Endothelial cell of umbilical vein (primary cell): ENCODE results near the gene SCARF1. TPM values are rescaled to one million over a fixed set of nuclear protein-coding genes. Genes with fewer than 3 reads are reported as not detected.

Experiments used
- BruUV-seq: library from RNA; stranded (reverse); fragments of 400-500 nt; replicated peaks from 2 replicates; lab custom pipeline; 2021; lab: Mats Ljungman, UMichigan
- CTCF ChIA-PET: fragments of 300-600, 350-600 bp; sonication (Branson Sonifier 250); formaldehyde crosslinking; loops from one replicate; lab custom pipeline; 2021; ENCODE audit warnings: antibody characterized with exemption, inconsistent platforms; lab: Charles Lee
- POLR2A ChIA-PET: fragments of 300-600, 350-600 bp; sonication (Branson Sonifier 250); formaldehyde crosslinking; loops from one replicate; lab custom pipeline; 2021; ENCODE audit warnings: antibody characterized with exemption, inconsistent platforms; lab: Charles Lee
- DNase-seq: peaks from one replicate; pipeline ENCODE4 v3.0.0-alpha.2; 2011; ENCODE audit warnings: low read depth, low spot score
- FAIRE-seq: peaks from 2 replicates; lab custom pipeline; 2011; peaks lifted over from hg19 to GRCh38; lab: Jason Lieb, UNC
- H2AFZ ChIP-seq: 2 replicates; pipeline ENCODE4 v1.6.0; 2012; ENCODE audit warnings: low read depth, low read length, control low read depth, inconsistent platforms
- H3K27ac ChIP-seq: 2 replicates; pipeline ENCODE4 v1.5.1; 2011; ENCODE audit warnings: low read depth, mild to moderate bottlenecking, control low read depth, low read length, moderate library complexity; ENCODE audit not compliant: insufficient read depth
- H3K27me3 ChIP-seq, 2 experiments: 2 replicates each; pipeline versions ENCODE4 v1.6.0 to v1.6.1; 2011; ENCODE audit warnings: low read length in 2 of 2, mixed read lengths in 1 of 2; ENCODE audit not compliant: control insufficient read depth in 2 of 2, insufficient read depth in 2 of 2
- H3K36me3 ChIP-seq, 2 experiments: 2 replicates in 1 of 2; 3 replicates in 1 of 2; pipeline ENCODE4 v1.5.1; 2011; ENCODE audit warnings: low read length in 2 of 2, mild to moderate bottlenecking in 1 of 2, moderate library complexity in 1 of 2; ENCODE audit not compliant: control insufficient read depth in 2 of 2, insufficient read depth in 2 of 2; ENCODE audit errors: extremely low read depth in 1 of 2
- H3K4me1 ChIP-seq: 3 replicates; pipeline ENCODE4 v1.5.1; 2011; ENCODE audit warnings: mild to moderate bottlenecking, low read length; ENCODE audit not compliant: control insufficient read depth, insufficient read depth; ENCODE audit errors: extremely low read depth
- H3K4me2 ChIP-seq: 2 replicates; pipeline ENCODE4 v1.6.1; 2011; ENCODE audit warnings: low read length, control low read depth, mixed read lengths; ENCODE audit not compliant: insufficient read depth
- H3K4me3 ChIP-seq, 3 experiments: fragments of 200-600 bp in 1 of 3; sonication (generic), shearing (Covaris generic) in 1 of 3; replicated peaks in 1 of 3; 2 replicates each; pipeline ENCODE4 v1.5.1; 2011 to 2016; ENCODE audit warnings: control low read depth in 3 of 3, low read length in 3 of 3, mild to moderate bottlenecking in 2 of 3, inconsistent platforms in 1 of 3, low read depth in 1 of 3, moderate library complexity in 1 of 3; ENCODE audit not compliant: insufficient read depth in 1 of 3
- H3K79me2 ChIP-seq: 2 replicates; pipeline ENCODE4 v1.6.0; 2012; ENCODE audit warnings: low read length, inconsistent platforms; ENCODE audit not compliant: control insufficient read depth, insufficient read depth
- H3K9ac ChIP-seq: replicated peaks from 2 replicates; pipeline ENCODE3; 2011; ENCODE audit warnings: low read length, control low read depth; ENCODE audit not compliant: insufficient read depth; ENCODE audit errors: extremely low read depth
- H3K9me1 ChIP-seq: replicated peaks from 3 replicates; pipeline ENCODE4 v1.6.0; 2011; ENCODE audit warnings: mild to moderate bottlenecking, low read length; ENCODE audit not compliant: control insufficient read depth, insufficient read depth; ENCODE audit errors: extremely low read depth
- H3K9me3 ChIP-seq: replicated peaks from 2 replicates; pipeline ENCODE4 v1.5.1; 2012; ENCODE audit warnings: low read length, inconsistent platforms; ENCODE audit not compliant: control insufficient read depth, insufficient read depth
- H4K20me1 ChIP-seq: replicated peaks from 2 replicates; pipeline ENCODE3; 2011; ENCODE audit warnings: mild to moderate bottlenecking, low read length; ENCODE audit not compliant: control insufficient read depth, insufficient read depth; ENCODE audit errors: extremely low read depth
- EZH2 ChIP-seq: IDR thresholded peaks from 2 replicates; pipeline ENCODE4 v1.6.1; 2012; ENCODE audit warnings: borderline replicate concordance, low read depth, mild to moderate bottlenecking, moderate library complexity, low read length, inconsistent platforms; ENCODE audit not compliant: severe bottlenecking
- FOS ChIP-seq: IDR thresholded peaks from 2 replicates; pipeline ENCODE4 v1.6.1; 2011; ENCODE audit warnings: mild to moderate bottlenecking, low read length, moderate library complexity, borderline replicate concordance; ENCODE audit not compliant: insufficient read depth
- GATA2 ChIP-seq: IDR thresholded peaks from 2 replicates; pipeline ENCODE4 v1.7.0; 2011; ENCODE audit warnings: low read depth, mild to moderate bottlenecking, moderate library complexity, mixed read lengths, low read length; ENCODE audit not compliant: insufficient read length, insufficient read depth
- JUN ChIP-seq: IDR thresholded peaks from 2 replicates; pipeline ENCODE4 v1.6.1; 2011; ENCODE audit warnings: borderline replicate concordance, low read depth; ENCODE audit not compliant: insufficient read length, insufficient read depth
- MYC ChIP-seq: IDR thresholded peaks from one replicate; pipeline ENCODE4 v1.6.1; 2011; ENCODE audit warnings: mild to moderate bottlenecking, low read depth, low read length
- POLR2A ChIP-seq: IDR thresholded peaks from 2 replicates; pipeline ENCODE4 v1.6.1; 2012; ENCODE audit warnings: low read depth, mild to moderate bottlenecking, control low read depth, low read length
- POLR2AphosphoS5 ChIP-seq: IDR thresholded peaks from 2 replicates; pipeline ENCODE4 v1.6.1; 2012; ENCODE audit warnings: low read depth, mild to moderate bottlenecking, control low read depth, low read length, moderate library complexity; ENCODE audit not compliant: insufficient read depth
- dilution Hi-C: fragments of 300-500 bp; cut with MboI; formaldehyde crosslinking; loops from one replicate; pipeline ENCODE4 v1.15.0; 2019; ENCODE audit warnings: low sequenced_read_pairs; ENCODE audit not compliant: extremely low pct_ligation_motif_present
- intact Hi-C: fragments of 100-400 bp; cut with micrococcal nuclease; formaldehyde crosslinking; loops from one replicate; pipeline ENCODE4 v1.10.0; 2022
- polyA plus RNA-seq, 4 experiments: library from polyadenylated mRNA; depleted of rRNA in 3 of 4; stranded (reverse) in 3 of 4; unstranded in 1 of 4; fragments of >200 nt; gene quantifications; 2 replicates each; pipeline versions ENCODE4 v1.2.1 to v1.2.3, GENCODE V29; 2011 to 2012; ENCODE audit warnings: missing spikeins in 1 of 4
- total RNA-seq: library from RNA; stranded (reverse); gene quantifications from 2 replicates; pipeline ENCODE4 v1.2.3, GENCODE V29; 2021
- TF ChIP-seq, protein P1 (sequence below), 2 donors: IDR thresholded peaks; 1 replicate in 1 of 2; 2 replicates in 1 of 2; pipeline ENCODE4 v1.5.1; 2011; ENCODE audit warnings: low read length in 2 of 2, mild to moderate bottlenecking in 2 of 2, moderate library complexity in 2 of 2, control low read depth in 1 of 2, inconsistent platforms in 1 of 2, low read depth in 1 of 2; ENCODE audit not compliant: insufficient read depth in 1 of 2; ENCODE audit errors: extremely low read depth in 1 of 2
- TF ChIP-seq, protein P2 (sequence below): IDR thresholded peaks from 2 replicates; pipeline ENCODE4 v1.6.1; 2011; ENCODE audit not compliant: insufficient read depth, insufficient read length

Gene SCARF1
- total and polyA plus RNA-seq, 2 donors (not counting 3 experiments of a cell fraction or from before 2014, with no cell fraction given), result 52.8 to 93.7 TPM

DNA sequence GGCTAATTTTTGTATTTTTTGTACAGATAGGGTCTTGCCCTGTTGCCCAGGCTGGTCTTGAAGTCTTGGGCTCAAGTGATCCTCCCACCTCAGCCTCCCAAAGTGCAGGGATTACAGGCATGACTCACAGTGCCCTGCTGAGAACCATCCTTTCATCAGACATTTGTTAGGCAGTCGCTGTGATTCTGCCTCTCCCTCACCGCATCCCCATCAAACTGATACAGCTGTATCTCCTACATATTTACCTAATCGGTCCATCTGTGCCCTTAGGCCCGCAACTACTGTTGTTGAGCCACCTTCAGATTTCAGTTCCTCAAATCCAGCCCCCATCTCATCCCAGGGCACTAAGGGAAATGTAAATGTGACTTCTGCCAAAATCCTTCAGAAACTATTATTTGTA, 14.9 kb downstream of the SCARF1 start:
- Histone ChIP-seq H3K9ac (no peak overlapping the region), H3K79me2 (peaks cover 12% of the 10 kb centered on the region), H3K27ac (no peak overlapping the region), H2AFZ (no peak overlapping the region), H3K27me3 (no peaks in the 10 kb centered on the region), H3K9me3 (no peaks in the 10 kb centered on the region), H3K4me1 (peaks cover 23% of the 10 kb centered on the region), H3K4me3 (no peak overlapping the region), H3K9me1 (no peaks in the 10 kb centered on the region), H3K36me3 (peaks cover 0 to 14% of the 10 kb centered on the region in 2 experiments), H3K4me2 (no peak overlapping the region), H4K20me1 (no peaks in the 10 kb centered on the region)
- dilution Hi-C loops, result no loop called here
- intact Hi-C loops, result loop anchor here (1.0 kb wide), 1 partner anchor 56 kb away; no protein-coding TSS in a partner anchor
- POLR2A ChIA-PET, result interaction anchor here (1.8 kb wide), 1 partner anchor 56 kb away, joined by 7 read pairs; no protein-coding TSS in a partner anchor
- CTCF ChIA-PET, result interaction anchor here (0.5 to 10.0 kb wide), 31 partner anchors 8 to 373 kb away, joined by 3 to 459 read pairs (median 5); partner anchors contain the start of genes INPP5K, PITPNA, RILP and SCARF1
- TF ChIP-seq GATA2 (no peak), JUN (no peak), MYC (no peak), FOS (no peak), POLR2AphosphoS5 (no peak), EZH2 (no peak), POLR2A (no peak)
- TF ChIP-seq, protein P1, sequence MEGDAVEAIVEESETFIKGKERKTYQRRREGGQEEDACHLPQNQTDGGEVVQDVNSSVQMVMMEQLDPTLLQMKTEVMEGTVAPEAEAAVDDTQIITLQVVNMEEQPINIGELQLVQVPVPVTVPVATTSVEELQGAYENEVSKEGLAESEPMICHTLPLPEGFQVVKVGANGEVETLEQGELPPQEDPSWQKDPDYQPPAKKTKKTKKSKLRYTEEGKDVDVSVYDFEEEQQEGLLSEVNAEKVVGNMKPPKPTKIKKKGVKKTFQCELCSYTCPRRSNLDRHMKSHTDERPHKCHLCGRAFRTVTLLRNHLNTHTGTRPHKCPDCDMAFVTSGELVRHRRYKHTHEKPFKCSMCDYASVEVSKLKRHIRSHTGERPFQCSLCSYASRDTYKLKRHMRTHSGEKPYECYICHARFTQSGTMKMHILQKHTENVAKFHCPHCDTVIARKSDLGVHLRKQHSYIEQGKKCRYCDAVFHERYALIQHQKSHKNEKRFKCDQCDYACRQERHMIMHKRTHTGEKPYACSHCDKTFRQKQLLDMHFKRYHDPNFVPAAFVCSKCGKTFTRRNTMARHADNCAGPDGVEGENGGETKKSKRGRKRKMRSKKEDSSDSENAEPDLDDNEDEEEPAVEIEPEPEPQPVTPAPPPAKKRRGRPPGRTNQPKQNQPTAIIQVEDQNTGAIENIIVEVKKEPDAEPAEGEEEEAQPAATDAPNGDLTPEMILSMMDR (IDR thresholded peaks at IDR 0.05; ENCODE audit: extremely low read depth in 1 of 2, insufficient read depth in 1 of 2, low read depth in 1 of 2, low read length in 2 of 2), result no peak
- TF ChIP-seq, protein P2, sequence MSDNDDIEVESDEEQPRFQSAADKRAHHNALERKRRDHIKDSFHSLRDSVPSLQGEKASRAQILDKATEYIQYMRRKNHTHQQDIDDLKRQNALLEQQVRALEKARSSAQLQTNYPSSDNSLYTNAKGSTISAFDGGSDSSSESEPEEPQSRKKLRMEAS, result no peak
- BruUV-seq, result no TSS peak
- DNase-seq, result no peak
- FAIRE-seq, result no peak
